ENCODE measurements around the gene ADRM1.

ADRM1 gene, protein sequence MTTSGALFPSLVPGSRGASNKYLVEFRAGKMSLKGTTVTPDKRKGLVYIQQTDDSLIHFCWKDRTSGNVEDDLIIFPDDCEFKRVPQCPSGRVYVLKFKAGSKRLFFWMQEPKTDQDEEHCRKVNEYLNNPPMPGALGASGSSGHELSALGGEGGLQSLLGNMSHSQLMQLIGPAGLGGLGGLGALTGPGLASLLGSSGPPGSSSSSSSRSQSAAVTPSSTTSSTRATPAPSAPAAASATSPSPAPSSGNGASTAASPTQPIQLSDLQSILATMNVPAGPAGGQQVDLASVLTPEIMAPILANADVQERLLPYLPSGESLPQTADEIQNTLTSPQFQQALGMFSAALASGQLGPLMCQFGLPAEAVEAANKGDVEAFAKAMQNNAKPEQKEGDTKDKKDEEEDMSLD

GRCh38 chr20:62302341-62303061, at the start of gene ADRM1:
Gene ADRM1 (plus strand): TSS chr20:62302997. CDS start chr20:62303569, 572 bp downstream.
- in situ Hi-C loops (cut with MboI; ENCODE audit: low sequenced_read_pairs), result no loop called here

- in situ Hi-C loops (cut with MboI; ENCODE audit: low sequenced_read_pairs), result no loop called here
These were observed 49.4 kb upstream of the ADRM1 start for GRCh38 chr20:62253398-62253797.

- in situ Hi-C loops (cut with MboI; ENCODE audit: low sequenced_read_pairs), result no loop called here
These were observed 48.6 kb upstream of the ADRM1 start for GRCh38 chr20:62254021-62254724.

DNA sequence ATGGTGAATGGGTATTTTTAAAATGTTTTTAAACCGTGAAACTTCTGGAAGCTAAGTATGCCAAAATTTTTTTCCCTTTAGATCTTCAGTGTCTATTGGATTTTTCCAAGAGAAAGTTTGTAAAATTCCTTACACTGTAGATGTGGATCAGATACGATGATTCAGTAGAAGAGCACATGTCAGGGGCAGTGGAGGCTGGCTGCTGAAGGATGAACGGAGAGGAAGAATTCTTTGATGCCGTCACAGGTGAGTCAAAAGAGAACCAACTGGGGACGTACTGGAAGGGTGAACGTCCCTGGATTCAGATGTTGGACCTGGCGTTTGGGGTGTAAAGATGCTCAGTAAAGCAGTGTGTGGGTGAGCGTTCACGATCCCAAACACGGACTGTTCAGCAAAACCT, 46.8 kb upstream of the ADRM1 start:
- in situ Hi-C loops (cut with MboI; ENCODE audit: low sequenced_read_pairs), result no loop called here

DNA sequence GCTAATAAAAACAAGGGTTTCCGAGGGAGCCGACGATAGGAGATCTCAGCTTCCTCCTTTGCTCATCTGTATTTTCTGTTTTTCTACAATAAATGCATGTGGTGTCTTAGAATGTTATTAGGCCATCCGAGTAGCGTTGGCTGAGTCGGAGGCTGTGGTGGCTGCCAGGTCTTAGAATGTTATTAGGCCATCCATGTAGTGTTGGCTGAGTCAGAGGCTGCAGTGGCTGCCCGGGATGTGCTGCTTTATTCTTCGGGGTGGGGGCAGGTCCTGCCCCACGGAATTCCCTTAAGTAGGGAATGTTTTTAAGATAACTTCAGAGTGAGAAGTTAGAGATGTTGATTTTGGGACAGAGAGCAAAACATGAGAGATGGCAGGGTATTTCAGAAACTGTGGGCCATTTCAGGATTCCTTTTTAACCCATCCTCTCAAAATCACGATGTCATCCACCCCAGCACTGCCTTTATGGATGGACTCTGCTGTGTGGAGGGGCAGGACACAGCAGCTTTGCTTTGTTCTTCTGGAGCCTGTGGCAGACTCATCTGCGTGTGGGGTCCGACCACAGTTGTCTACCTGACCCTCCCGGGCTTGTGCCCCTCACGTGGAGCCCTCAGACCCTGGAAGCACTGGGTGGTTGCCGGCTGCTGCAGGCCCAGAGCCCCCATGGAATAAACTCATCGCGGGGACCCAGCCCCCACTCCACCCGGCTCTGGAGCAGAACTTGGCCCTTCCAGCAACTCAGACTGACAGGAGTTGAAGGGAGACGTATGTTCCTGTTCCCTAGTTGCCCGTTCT, 44.1 kb upstream of the ADRM1 start:
- in situ Hi-C loops (cut with MboI; ENCODE audit: low sequenced_read_pairs), result no loop called here

DNA sequence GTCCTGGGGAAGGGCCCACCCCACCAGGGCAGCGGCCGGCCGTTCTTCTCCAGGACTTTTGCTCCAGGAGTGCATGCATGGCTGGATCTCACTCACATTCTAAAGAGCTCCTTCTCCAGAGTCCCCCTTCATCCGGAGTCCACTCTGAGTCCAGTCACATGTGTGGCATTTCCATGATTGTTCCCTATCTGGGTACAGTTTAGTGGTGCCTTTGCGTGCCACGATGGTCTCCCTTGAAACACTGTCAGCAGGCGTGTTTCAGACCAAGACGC, 43.6 kb upstream of the ADRM1 start:
- in situ Hi-C loops (cut with MboI; ENCODE audit: low sequenced_read_pairs), result no loop called here

GRCh38 chr20:62262064-62262463, 40.7 kb upstream of the ADRM1 start:
- in situ Hi-C loops (cut with MboI; ENCODE audit: low sequenced_read_pairs), result no loop called here

- in situ Hi-C loops (cut with MboI; ENCODE audit: low sequenced_read_pairs), result no loop called here
These were observed 39.4 kb upstream of the ADRM1 start for GRCh38 chr20:62263396-62263795.

GRCh38 chr20:62265365-62265764, 37.4 kb upstream of the ADRM1 start:
- in situ Hi-C loops (cut with MboI; ENCODE audit: low sequenced_read_pairs), result no loop called here

GRCh38 chr20:62266340-62266739, 36.5 kb upstream of the ADRM1 start:
- in situ Hi-C loops (cut with MboI; ENCODE audit: low sequenced_read_pairs), result no loop called here

- in situ Hi-C loops (cut with MboI; ENCODE audit: low sequenced_read_pairs), result no loop called here
These were observed 35.9 kb upstream of the ADRM1 start for GRCh38 chr20:62266851-62267250.

DNA sequence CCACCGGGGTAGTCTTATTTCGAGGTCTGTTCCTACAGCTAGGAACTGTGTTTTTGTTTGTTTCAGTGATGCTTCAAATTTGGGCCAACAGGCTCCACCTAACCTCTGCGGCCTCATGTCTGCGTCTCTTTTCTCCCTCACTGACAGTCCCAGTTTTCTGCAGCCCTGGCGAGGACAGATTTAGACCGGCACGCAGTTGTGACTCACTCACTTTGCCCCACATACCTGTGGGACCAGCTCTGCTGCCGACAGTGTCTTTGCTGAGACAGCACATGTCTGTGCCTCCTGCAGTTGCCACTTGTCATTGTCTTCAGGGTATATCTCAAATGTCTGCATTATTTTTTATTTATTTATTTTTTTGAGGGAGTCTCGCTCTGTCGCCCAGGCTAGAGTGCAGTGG, 35.3 kb upstream of the ADRM1 start:
- in situ Hi-C loops (cut with MboI; ENCODE audit: low sequenced_read_pairs), result no loop called here

DNA sequence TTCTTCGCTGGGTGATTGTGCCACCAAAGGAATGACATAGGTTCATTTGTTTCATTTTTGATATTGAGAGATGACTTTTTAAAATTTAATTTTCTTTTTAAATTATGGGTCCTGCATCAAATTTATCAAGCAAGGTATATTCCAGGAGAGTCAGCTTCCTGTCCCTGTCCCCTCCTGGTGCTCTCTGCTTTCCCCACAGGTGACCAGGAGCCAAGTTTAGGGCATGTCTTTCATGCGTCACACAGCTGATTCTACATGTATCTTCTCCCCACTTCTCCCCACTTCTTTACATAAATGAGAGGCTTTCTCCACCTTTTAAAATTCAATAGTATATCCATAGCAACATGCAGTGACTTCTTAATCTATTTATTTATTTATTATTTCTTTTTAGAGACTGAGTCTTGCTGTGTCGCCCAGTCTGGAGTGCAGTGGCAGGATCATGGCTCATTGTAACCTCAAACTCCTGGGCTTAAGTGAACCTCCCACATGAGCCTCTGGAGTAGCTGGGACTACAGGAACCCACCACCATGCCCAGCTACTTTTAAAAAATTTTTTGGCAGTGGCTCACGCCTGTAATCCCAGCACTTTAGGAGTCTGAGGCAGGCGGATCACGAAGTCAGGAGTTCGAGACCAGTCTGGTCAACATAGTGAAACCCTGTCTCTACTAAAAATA, 34.4 kb upstream of the ADRM1 start:
- in situ Hi-C loops (cut with MboI; ENCODE audit: low sequenced_read_pairs), result no loop called here

GRCh38 chr20:62269378-62269777, 33.4 kb upstream of the ADRM1 start:
- in situ Hi-C loops (cut with MboI; ENCODE audit: low sequenced_read_pairs), result no loop called here

DNA sequence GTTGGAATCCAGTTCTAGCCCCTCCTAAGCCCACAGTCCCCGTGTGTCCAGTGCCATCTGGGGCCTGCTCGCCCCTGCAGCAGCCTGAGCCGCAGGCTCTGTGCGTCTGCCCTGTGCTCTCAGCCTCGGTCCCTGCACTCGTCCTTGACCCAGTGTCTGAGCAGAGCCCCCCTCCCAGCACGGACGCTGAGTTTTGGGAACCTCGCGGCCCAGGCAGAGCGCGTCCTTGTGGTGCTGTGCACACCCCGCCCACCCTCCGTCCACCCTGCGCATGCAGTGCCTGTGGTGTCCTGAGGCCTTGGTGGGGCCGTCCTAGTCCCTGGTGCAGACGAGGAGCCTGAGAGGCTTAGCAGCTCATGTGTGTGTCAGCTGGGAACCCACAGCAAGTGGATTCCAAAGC, 32.9 kb upstream of the ADRM1 start:
- in situ Hi-C loops (cut with MboI; ENCODE audit: low sequenced_read_pairs), result no loop called here

- in situ Hi-C loops (cut with MboI; ENCODE audit: low sequenced_read_pairs), result no loop called here
These were observed 30.6 kb upstream of the ADRM1 start for GRCh38 chr20:62272200-62272599.

DNA sequence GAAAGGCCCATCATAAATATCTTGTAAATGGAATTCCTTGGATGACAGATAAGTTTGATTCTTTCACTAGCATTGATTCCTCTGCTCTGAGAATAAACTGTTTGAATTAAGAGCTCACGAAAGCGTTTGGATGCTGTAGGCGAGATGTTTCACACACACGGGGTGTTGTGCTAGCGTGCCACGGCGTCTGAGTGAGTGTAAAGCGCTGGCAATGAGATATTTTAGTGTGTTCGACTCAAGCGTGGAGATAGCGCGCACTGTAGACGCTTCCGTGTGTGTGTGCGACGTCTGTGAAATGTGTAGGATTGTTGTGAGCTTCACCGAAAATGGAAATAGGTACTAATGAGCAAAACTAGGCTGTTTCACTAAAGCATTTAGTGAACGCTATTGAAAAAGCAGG, 29.4 kb upstream of the ADRM1 start:
- in situ Hi-C loops (cut with MboI; ENCODE audit: low sequenced_read_pairs), result no loop called here

GRCh38 chr20:62274332-62274950, 28.4 kb upstream of the ADRM1 start:
- in situ Hi-C loops (cut with MboI; ENCODE audit: low sequenced_read_pairs), result no loop called here

DNA sequence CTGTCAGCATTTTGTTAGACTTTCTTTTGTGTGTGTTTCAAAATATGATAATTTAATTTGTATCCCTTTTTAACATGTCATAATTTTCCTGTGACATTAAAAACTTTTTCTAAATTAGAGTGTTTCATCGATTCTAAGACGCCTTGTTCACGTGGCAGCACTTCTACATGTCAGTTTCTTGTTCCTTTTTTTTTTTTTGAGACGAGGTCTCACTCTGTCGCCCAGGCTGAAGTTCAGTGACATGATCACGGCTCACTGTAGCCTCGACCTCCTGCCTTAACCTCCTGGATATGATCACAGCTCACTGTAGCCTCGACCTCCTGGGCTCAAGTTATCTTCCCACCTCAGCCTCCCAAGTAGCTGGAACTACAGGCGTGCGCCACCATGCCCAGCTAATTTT, 27.6 kb upstream of the ADRM1 start:
- in situ Hi-C loops (cut with MboI; ENCODE audit: low sequenced_read_pairs), result no loop called here

DNA sequence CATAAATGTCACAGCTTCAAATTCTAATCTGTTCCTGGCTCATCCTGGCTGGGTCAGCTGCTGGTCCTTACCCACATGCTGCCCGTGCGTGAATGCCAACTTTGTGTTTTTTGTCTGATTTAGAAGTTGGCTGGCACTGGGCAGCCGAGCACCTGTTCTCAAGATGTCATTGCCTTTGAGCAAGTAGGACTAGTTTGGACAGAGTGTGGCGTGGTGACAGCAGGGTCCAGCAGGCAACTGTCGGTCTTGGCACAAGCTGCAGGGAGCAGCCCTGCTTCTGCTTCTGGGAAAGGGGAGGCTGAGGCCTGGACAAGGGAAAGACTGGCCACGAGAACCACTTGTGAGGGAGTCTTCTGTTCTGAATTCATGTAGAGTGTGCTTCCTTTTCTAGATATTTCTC, 26.4 kb upstream of the ADRM1 start:
- in situ Hi-C loops (cut with MboI; ENCODE audit: low sequenced_read_pairs), result no loop called here
